MM.1S (cell line): ENCODE results near the gene IFIT1.

ENCODE experiments used
- DNase-seq: peaks from one replicate; pipeline ENCODE4 v3.0.0-alpha.2; 2015
- H2AFZ ChIP-seq: fragments of 300-600 bp; sonication (generic); 2 replicates; pipeline ENCODE4 v1.6.0; 2016; ENCODE audit warnings: antibody characterized with exemption, low read length
- H3F3A ChIP-seq: fragments of 300-600 bp; sonication (generic); 2 replicates; pipeline ENCODE4 v1.6.1; 2016; ENCODE audit warnings: mild to moderate bottlenecking, antibody characterized with exemption, low read length, moderate library complexity, mixed read lengths; ENCODE audit not compliant: insufficient read depth
- H3K27ac ChIP-seq: fragments of 300-600 bp; sonication (generic); 2 replicates; pipeline ENCODE4 v1.5.1; 2016; ENCODE audit warnings: mild to moderate bottlenecking, low read length
- H3K27me3 ChIP-seq: fragments of 300-600 bp; sonication (generic); replicated peaks from 2 replicates; pipeline ENCODE4 v1.6.0; 2016; ENCODE audit warnings: low read length; ENCODE audit not compliant: insufficient read depth
- H3K36me3 ChIP-seq: fragments of 300-600 bp; sonication (generic); replicated peaks from 2 replicates; pipeline ENCODE4 v1.6.1; 2016; ENCODE audit warnings: mild to moderate bottlenecking, low read length, mixed read lengths; ENCODE audit not compliant: insufficient read depth
- H3K4me1 ChIP-seq: fragments of 300-600 bp; sonication (generic); 2 replicates; pipeline ENCODE4 v1.6.1; 2016; ENCODE audit warnings: low read length, mixed read lengths
- H3K4me2 ChIP-seq: fragments of 300-600 bp; sonication (generic); 2 replicates; pipeline ENCODE4 v1.6.0; 2016; ENCODE audit warnings: low read depth, low read length
- H3K4me3 ChIP-seq: fragments of 300-600 bp; sonication (generic); 2 replicates; pipeline ENCODE4 v1.5.1; 2016; ENCODE audit warnings: low read length, mixed read lengths
- H3K79me2 ChIP-seq: fragments of 300-600 bp; sonication (generic); 2 replicates; pipeline ENCODE4 v1.6.1; 2016; ENCODE audit warnings: mixed run types, low read length, mixed read lengths
- H3K9ac ChIP-seq: fragments of 300-600 bp; sonication (generic); 2 replicates; pipeline ENCODE4 v1.6.1; 2016; ENCODE audit warnings: low read length, mixed read lengths
- H3K9me2 ChIP-seq: fragments of 300-600 bp; sonication (generic); replicated peaks from 2 replicates; pipeline ENCODE4 v1.6.1; 2016; ENCODE audit warnings: mild to moderate bottlenecking, low read length, mixed read lengths; ENCODE audit not compliant: insufficient read depth
- H3K9me3 ChIP-seq: fragments of 300-600 bp; sonication (generic); replicated peaks from 2 replicates; pipeline ENCODE4 v1.6.1; 2016; ENCODE audit warnings: mild to moderate bottlenecking, low read length, mixed read lengths; ENCODE audit not compliant: insufficient read depth
- H4K20me1 ChIP-seq: fragments of 300-600 bp; sonication (generic); 2 replicates; pipeline ENCODE4 v1.6.1; 2016; ENCODE audit warnings: mild to moderate bottlenecking, low read length, moderate library complexity, mixed read lengths; ENCODE audit not compliant: insufficient read depth
- EZH2 ChIP-seq: fragments of 300-600 bp; sonication (generic); optimal IDR thresholded peaks from 2 replicates; pipeline ENCODE3; 2017; ENCODE audit warnings: low read depth, mild to moderate bottlenecking, antibody characterized with exemption, low read length, mixed read lengths
- EZH2phosphoT487 ChIP-seq: fragments of 300-600 bp; sonication (generic); IDR thresholded peaks from 2 replicates; pipeline ENCODE4 v1.6.1; 2018; ENCODE audit warnings: antibody characterized with exemption, low read length
- TF ChIP-seq, protein P1 (sequence below): fragments of 300-600 bp; sonication (generic); IDR thresholded peaks from 2 replicates; pipeline ENCODE4 v1.5.1; 2016; ENCODE audit warnings: antibody characterized with exemption, low read length, mixed read lengths

Gene IFIT1

DNA sequence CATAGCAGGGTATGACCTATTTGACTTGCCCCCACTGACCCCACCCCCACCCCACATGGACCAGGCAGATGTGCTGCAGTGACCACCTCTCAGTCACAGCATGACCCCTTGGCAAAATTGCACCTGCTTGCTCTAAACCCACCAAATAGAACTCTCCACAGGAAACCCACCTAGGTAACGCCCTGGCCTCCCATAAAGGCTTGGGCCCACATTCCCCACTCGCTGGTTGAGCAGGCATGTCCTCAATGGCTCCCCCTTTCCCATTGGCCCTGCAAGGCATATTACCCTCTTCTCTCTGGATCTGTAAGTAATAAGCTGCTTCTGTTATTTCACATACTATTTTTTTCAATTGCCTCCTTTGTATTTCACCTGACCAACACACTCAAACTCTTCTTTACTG lies 2.7 kb downstream of the IFIT1 start:
- no peak for DNase-seq
- H4K20me1 ChIP-seq = no peaks in the 10 kb centered on the region
- no peak overlapping the region for H3K4me2 ChIP-seq

GRCh38 chr10:89398003-89398749 lies 5.8 kb downstream of the IFIT1 start:
- H3K27ac ChIP-seq = no peak overlapping the region
- no peak overlapping the region for H3K4me2 ChIP-seq
- H3K4me3 ChIP-seq = no peak overlapping the region
- H3K79me2 ChIP-seq = no peaks in the 10 kb centered on the region
- no peak for DNase-seq
- no peak overlapping the region for H3K9ac ChIP-seq
- H2AFZ ChIP-seq = no peak overlapping the region
- peaks cover 5% of the 10 kb centered on the region for H3K4me1 ChIP-seq
- no peaks in the 10 kb centered on the region for H3K9me3 ChIP-seq
- no peaks in the 10 kb centered on the region for H4K20me1 ChIP-seq
- peaks cover 3% of the 10 kb centered on the region for H3F3A ChIP-seq
- TF ChIP-seq EZH2phosphoT487 (no peak), EZH2 (no peak)
- TF ChIP-seq, protein P1, sequence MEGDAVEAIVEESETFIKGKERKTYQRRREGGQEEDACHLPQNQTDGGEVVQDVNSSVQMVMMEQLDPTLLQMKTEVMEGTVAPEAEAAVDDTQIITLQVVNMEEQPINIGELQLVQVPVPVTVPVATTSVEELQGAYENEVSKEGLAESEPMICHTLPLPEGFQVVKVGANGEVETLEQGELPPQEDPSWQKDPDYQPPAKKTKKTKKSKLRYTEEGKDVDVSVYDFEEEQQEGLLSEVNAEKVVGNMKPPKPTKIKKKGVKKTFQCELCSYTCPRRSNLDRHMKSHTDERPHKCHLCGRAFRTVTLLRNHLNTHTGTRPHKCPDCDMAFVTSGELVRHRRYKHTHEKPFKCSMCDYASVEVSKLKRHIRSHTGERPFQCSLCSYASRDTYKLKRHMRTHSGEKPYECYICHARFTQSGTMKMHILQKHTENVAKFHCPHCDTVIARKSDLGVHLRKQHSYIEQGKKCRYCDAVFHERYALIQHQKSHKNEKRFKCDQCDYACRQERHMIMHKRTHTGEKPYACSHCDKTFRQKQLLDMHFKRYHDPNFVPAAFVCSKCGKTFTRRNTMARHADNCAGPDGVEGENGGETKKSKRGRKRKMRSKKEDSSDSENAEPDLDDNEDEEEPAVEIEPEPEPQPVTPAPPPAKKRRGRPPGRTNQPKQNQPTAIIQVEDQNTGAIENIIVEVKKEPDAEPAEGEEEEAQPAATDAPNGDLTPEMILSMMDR = no peak
- H3K36me3 ChIP-seq = no peaks in the 10 kb centered on the region
- H3K27me3 ChIP-seq = no peaks in the 10 kb centered on the region
- H3K9me2 ChIP-seq = no peaks in the 10 kb centered on the region

More for the DNA sequence above, 2.7 kb downstream of the IFIT1 start:
- Histone ChIP-seq H3K9me3 (no peaks in the 10 kb centered on the region), H3K36me3 (no peaks in the 10 kb centered on the region), H3K4me1 (peaks cover 23% of the 10 kb centered on the region), H3K9ac (no peak overlapping the region), H3K27ac (no peak overlapping the region), H3K27me3 (no peaks in the 10 kb centered on the region), H2AFZ (no peak overlapping the region), H3K4me3 (no peak overlapping the region), H3F3A (peaks cover 28% of the 10 kb centered on the region), H3K79me2 (no peaks in the 10 kb centered on the region), H3K9me2 (no peaks in the 10 kb centered on the region)
- TF ChIP-seq EZH2phosphoT487 = no peak
- TF ChIP-seq, protein P1 = no peak
- TF ChIP-seq EZH2 = no peak

- no peak overlapping the region for H3K4me3 ChIP-seq
- no peak overlapping the region for H3K27ac ChIP-seq
- H3F3A ChIP-seq = no peaks in the 10 kb centered on the region
- H2AFZ ChIP-seq = no peak overlapping the region
- no peaks in the 10 kb centered on the region for H4K20me1 ChIP-seq
- no peak overlapping the region for H3K9ac ChIP-seq
- TF ChIP-seq EZH2phosphoT487 = no peak
- TF ChIP-seq, protein P1 = no peak
- TF ChIP-seq EZH2 = no peak
- no peaks in the 10 kb centered on the region for H3K27me3 ChIP-seq
- no peak overlapping the region for H3K4me2 ChIP-seq
- no peaks in the 10 kb centered on the region for H3K36me3 ChIP-seq
- DNase-seq = no peak
- no peaks in the 10 kb centered on the region for H3K9me3 ChIP-seq
- H3K9me2 ChIP-seq = no peaks in the 10 kb centered on the region
- H3K4me1 ChIP-seq = no peaks in the 10 kb centered on the region
- H3K79me2 ChIP-seq = no peaks in the 10 kb centered on the region
Measured at GRCh38 chr10:89399956-89400355, 7.5 kb downstream of the IFIT1 start.
